DMS114 treated with DMSO at 0.1 percent for 48 hours (cell line): ENCODE measurements around the gene CPN2.

Experiments
- DNase-seq: peaks from one replicate; lab custom pipeline; 2025; ENCODE audit not compliant: unreplicated experiment; lab: John Stamatoyannopoulos, UW

Gene CPN2

GRCh38 chr3:194298331-194299227, 52.5 kb downstream of the CPN2 start:
- no peak for DNase-seq

- DNase-seq = peak; percentile 44
These were observed 54.5 kb downstream of the CPN2 start for GRCh38 chr3:194296454-194297263.

GRCh38 chr3:194294895-194295214, 56.3 kb downstream of the CPN2 start:
- no peak for DNase-seq

- DNase-seq = no peak
These were observed 56.8 kb downstream of the CPN2 start for GRCh38 chr3:194294199-194294894.

GRCh38 chr3:194293546-194294198, 57.5 kb downstream of the CPN2 start:
- DNase-seq = no peak

GRCh38 chr3:194292331-194292730, 58.8 kb downstream of the CPN2 start:
- no peak for DNase-seq
